IMR-90 (cell line): ENCODE measurements around the gene PGA4.

ENCODE experiments used
- BHLHE40 ChIP-seq: fragments of 150-350 bp; IDR thresholded peaks from 2 replicates; pipeline ENCODE4 v1.6.1; 2016; ENCODE audit warnings: mild to moderate bottlenecking, low read depth, low read length
- CHD1 ChIP-seq: IDR thresholded peaks from 2 replicates; pipeline ENCODE4 v1.6.1; 2012; ENCODE audit warnings: low read depth, low read length, improper control_type of control experiment
- FOS ChIP-seq: fragments of 150-350 bp; IDR thresholded peaks from 2 replicates; pipeline ENCODE4 v1.6.1; 2016; ENCODE audit warnings: low read depth, low read length
- MAFK ChIP-seq: IDR thresholded peaks from 2 replicates; pipeline ENCODE4 v1.6.1; 2012; ENCODE audit warnings: low read depth, low read length, improper control_type of control experiment
- MXI1 ChIP-seq: IDR thresholded peaks from 2 replicates; pipeline ENCODE4 v1.6.1; 2012; ENCODE audit warnings: low read depth, mild to moderate bottlenecking, low read length, moderate library complexity, borderline replicate concordance
- NFE2L2 ChIP-seq: fragments of 150-350 bp; IDR thresholded peaks from 2 replicates; pipeline ENCODE4 v1.6.1; 2016; ENCODE audit warnings: low read depth, mild to moderate bottlenecking, low read length
- POLR2A ChIP-seq: IDR thresholded peaks from 2 replicates; pipeline ENCODE4 v1.6.1; 2012; ENCODE audit warnings: mild to moderate bottlenecking, low read depth, low read length
- RAD21 ChIP-seq: IDR thresholded peaks from 2 replicates; pipeline ENCODE4 v1.6.1; 2012; ENCODE audit warnings: low read length, improper control_type of control experiment
- RCOR1 ChIP-seq: IDR thresholded peaks from 2 replicates; pipeline ENCODE4 v1.6.1; 2012; ENCODE audit warnings: mild to moderate bottlenecking, low read length, improper control_type of control experiment; ENCODE audit not compliant: insufficient replicate concordance
- RFX5 ChIP-seq: IDR thresholded peaks from 2 replicates; pipeline ENCODE4 v1.8.0; 2012; ENCODE audit warnings: low read depth, mild to moderate bottlenecking, low read length, moderate library complexity
- SMC3 ChIP-seq: fragments of 150-350 bp; IDR thresholded peaks from 2 replicates; pipeline ENCODE4 v1.6.1; 2016; ENCODE audit warnings: low read depth, mild to moderate bottlenecking, antibody characterized with exemption, low read length, moderate library complexity
- TF ChIP-seq, protein P1 (sequence below): conservative IDR thresholded peaks from 2 replicates; pipeline ENCODE4 v1.5.1; 2012; ENCODE audit warnings: mild to moderate bottlenecking, low read depth, low read length, improper control_type of control experiment
- TF ChIP-seq, protein P2 (sequence below): fragments of 150-350 bp; IDR thresholded peaks from 2 replicates; pipeline ENCODE4 v1.6.1; 2016; ENCODE audit warnings: low read depth, mild to moderate bottlenecking, low read length, moderate library complexity, borderline replicate concordance
- TF ChIP-seq, protein P3 (sequence below): fragments of 150-350 bp; IDR thresholded peaks from 2 replicates; pipeline ENCODE4 v1.6.1; 2017; ENCODE audit warnings: mild to moderate bottlenecking, antibody characterized with exemption, low read length, low read depth

GRCh38 chr11:61264795-61265194 lies 42.6 kb downstream of the PGA4 start:
- TF ChIP-seq SMC3 = no peak
- TF ChIP-seq, protein P1, sequence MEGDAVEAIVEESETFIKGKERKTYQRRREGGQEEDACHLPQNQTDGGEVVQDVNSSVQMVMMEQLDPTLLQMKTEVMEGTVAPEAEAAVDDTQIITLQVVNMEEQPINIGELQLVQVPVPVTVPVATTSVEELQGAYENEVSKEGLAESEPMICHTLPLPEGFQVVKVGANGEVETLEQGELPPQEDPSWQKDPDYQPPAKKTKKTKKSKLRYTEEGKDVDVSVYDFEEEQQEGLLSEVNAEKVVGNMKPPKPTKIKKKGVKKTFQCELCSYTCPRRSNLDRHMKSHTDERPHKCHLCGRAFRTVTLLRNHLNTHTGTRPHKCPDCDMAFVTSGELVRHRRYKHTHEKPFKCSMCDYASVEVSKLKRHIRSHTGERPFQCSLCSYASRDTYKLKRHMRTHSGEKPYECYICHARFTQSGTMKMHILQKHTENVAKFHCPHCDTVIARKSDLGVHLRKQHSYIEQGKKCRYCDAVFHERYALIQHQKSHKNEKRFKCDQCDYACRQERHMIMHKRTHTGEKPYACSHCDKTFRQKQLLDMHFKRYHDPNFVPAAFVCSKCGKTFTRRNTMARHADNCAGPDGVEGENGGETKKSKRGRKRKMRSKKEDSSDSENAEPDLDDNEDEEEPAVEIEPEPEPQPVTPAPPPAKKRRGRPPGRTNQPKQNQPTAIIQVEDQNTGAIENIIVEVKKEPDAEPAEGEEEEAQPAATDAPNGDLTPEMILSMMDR = no peak
- TF ChIP-seq POLR2A = no peak
- TF ChIP-seq RCOR1 = no peak
- TF ChIP-seq MXI1 = no peak
- TF ChIP-seq NFE2L2 = no peak
- no peak for TF ChIP-seq RAD21
- no peak for TF ChIP-seq MAFK
- no peak for TF ChIP-seq FOS
- TF ChIP-seq, protein P2, sequence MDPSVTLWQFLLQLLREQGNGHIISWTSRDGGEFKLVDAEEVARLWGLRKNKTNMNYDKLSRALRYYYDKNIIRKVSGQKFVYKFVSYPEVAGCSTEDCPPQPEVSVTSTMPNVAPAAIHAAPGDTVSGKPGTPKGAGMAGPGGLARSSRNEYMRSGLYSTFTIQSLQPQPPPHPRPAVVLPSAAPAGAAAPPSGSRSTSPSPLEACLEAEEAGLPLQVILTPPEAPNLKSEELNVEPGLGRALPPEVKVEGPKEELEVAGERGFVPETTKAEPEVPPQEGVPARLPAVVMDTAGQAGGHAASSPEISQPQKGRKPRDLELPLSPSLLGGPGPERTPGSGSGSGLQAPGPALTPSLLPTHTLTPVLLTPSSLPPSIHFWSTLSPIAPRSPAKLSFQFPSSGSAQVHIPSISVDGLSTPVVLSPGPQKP = no peak
- TF ChIP-seq RFX5 = no peak
- TF ChIP-seq CHD1 = no peak
- TF ChIP-seq, protein P3, sequence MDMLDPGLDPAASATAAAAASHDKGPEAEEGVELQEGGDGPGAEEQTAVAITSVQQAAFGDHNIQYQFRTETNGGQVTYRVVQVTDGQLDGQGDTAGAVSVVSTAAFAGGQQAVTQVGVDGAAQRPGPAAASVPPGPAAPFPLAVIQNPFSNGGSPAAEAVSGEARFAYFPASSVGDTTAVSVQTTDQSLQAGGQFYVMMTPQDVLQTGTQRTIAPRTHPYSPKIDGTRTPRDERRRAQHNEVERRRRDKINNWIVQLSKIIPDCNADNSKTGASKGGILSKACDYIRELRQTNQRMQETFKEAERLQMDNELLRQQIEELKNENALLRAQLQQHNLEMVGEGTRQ = no peak
- no peak for TF ChIP-seq BHLHE40
